ENCODE results near the gene SIAH1. TPM values are rescaled to one million over a fixed set of nuclear protein-coding genes. Genes with fewer than 3 reads are reported as not detected.

The SIAH1 gene
- total RNA-seq, 1 donor from 2014 or later = 31.1 TPM

GRCh38 chr16:48366165-48367093 lies 18.8 kb downstream of the SIAH1 start:
- no peak for TF ChIP-seq CTCF (conservative IDR thresholded peaks at IDR 0.05)
- Mint-ChIP-seq H3K36me3 (ENCODE audit: low read depth) (no peaks in the 10 kb centered on the region), H3K9me3 (no peaks in the 10 kb centered on the region), H3K27me3 (ENCODE audit: low read depth) (no peaks in the 10 kb centered on the region), H3K4me3 (peak overlapping the region; percentile 82), H3K27ac (ENCODE audit: unreplicated experiment) (no peak overlapping the region), H3K4me1 (peaks cover 47% of the 10 kb centered on the region)
- DNase-seq (ENCODE audit: low read depth, low spot score) = no peak

GRCh38 chr16:48365601-48366164 lies 19.5 kb downstream of the SIAH1 start:
- Mint-ChIP-seq H3K9me3 (no peaks in the 10 kb centered on the region), H3K27ac (ENCODE audit: unreplicated experiment) (no peak overlapping the region), H3K36me3 (ENCODE audit: low read depth) (no peaks in the 10 kb centered on the region), H3K4me1 (peaks cover 51% of the 10 kb centered on the region), H3K4me3 (peak overlapping the region; percentile 83), H3K27me3 (ENCODE audit: low read depth) (no peaks in the 10 kb centered on the region)
- TF ChIP-seq CTCF (conservative IDR thresholded peaks at IDR 0.05) = no peak
- peak; percentile 72 for DNase-seq (ENCODE audit: low read depth, low spot score)

- H3K27me3 Mint-ChIP-seq (ENCODE audit: low read depth) = no peaks in the 10 kb centered on the region
- H3K4me3 Mint-ChIP-seq = peak overlapping the region; percentile 83
- DNase-seq (ENCODE audit: low read depth, low spot score) = no peak
- H3K9me3 Mint-ChIP-seq = no peaks in the 10 kb centered on the region
- H3K4me1 Mint-ChIP-seq = peaks cover 50% of the 10 kb centered on the region
- TF ChIP-seq CTCF (conservative IDR thresholded peaks at IDR 0.05) = no peak
- H3K27ac Mint-ChIP-seq (ENCODE audit: unreplicated experiment) = no peak overlapping the region
- H3K36me3 Mint-ChIP-seq (ENCODE audit: low read depth) = no peaks in the 10 kb centered on the region
Measured at GRCh38 chr16:48365025-48365600, 20.1 kb downstream of the SIAH1 start.

- no peaks in the 10 kb centered on the region for H3K9me3 Mint-ChIP-seq
- H3K36me3 Mint-ChIP-seq (ENCODE audit: low read depth) = peaks cover 2% of the 10 kb centered on the region
- TF ChIP-seq CTCF (conservative IDR thresholded peaks at IDR 0.05) = no peak
- H3K27ac Mint-ChIP-seq (ENCODE audit: unreplicated experiment) = no peak overlapping the region
- no peak overlapping the region for H3K4me3 Mint-ChIP-seq
- H3K4me1 Mint-ChIP-seq = peaks cover 37% of the 10 kb centered on the region
- DNase-seq (ENCODE audit: low read depth, low spot score) = no peak
- H3K27me3 Mint-ChIP-seq (ENCODE audit: low read depth) = no peaks in the 10 kb centered on the region
Measured at GRCh38 chr16:48361540-48362144, 23.6 kb downstream of the SIAH1 start.

- TF ChIP-seq CTCF (conservative IDR thresholded peaks at IDR 0.05) = no peak
- H3K4me3 Mint-ChIP-seq = no peak overlapping the region
- peaks cover 2% of the 10 kb centered on the region for H3K36me3 Mint-ChIP-seq (ENCODE audit: low read depth)
- H3K27ac Mint-ChIP-seq (ENCODE audit: unreplicated experiment) = no peak overlapping the region
- no peak for DNase-seq (ENCODE audit: low read depth, low spot score)
- no peaks in the 10 kb centered on the region for H3K27me3 Mint-ChIP-seq (ENCODE audit: low read depth)
- no peaks in the 10 kb centered on the region for H3K9me3 Mint-ChIP-seq
- peaks cover 30% of the 10 kb centered on the region for H3K4me1 Mint-ChIP-seq
Measured at GRCh38 chr16:48361012-48361411, 24.2 kb downstream of the SIAH1 start.
